Activated naive CD8-positive, alpha-beta T cell treated with anti-CD3 and anti-CD28 coated beads for 36 hours (primary cell): ENCODE measurements around the gene PNPLA7. TPM values are rescaled to one million over a fixed set of nuclear protein-coding genes. Genes with fewer than 3 reads are reported as not detected.
A peak's percentile ranks its signal among the peaks of the same experiment; 100 is the strongest.
"Not testable (repeated sequence)": the region's sequence is repeated elsewhere in the genome, so short reads cannot be mapped to it uniquely, and the experiment has no call there.

ENCODE experiments used
- DNase-seq: peaks from one replicate; pipeline ENCODE4 v3.0.0; 2021
- H3K27ac Mint-ChIP-seq: one replicate; pipeline ENCODE4 v1.8.0; 2022; ENCODE audit warnings: mild to moderate bottlenecking, moderate library complexity, mixed read lengths
- H3K27me3 Mint-ChIP-seq: one replicate; pipeline ENCODE4 v1.8.0; 2022; ENCODE audit warnings: mild to moderate bottlenecking, mixed read lengths
- H3K36me3 Mint-ChIP-seq: one replicate; pipeline ENCODE4 v1.8.0; 2021; ENCODE audit warnings: mild to moderate bottlenecking, mixed read lengths
- H3K4me1 Mint-ChIP-seq: one replicate; pipeline ENCODE4 v1.8.0; 2021; ENCODE audit warnings: mixed read lengths
- H3K4me3 Mint-ChIP-seq: one replicate; pipeline ENCODE4 v1.8.0; 2022; ENCODE audit warnings: mild to moderate bottlenecking, moderate library complexity, mixed read lengths
- H3K9me3 Mint-ChIP-seq: one replicate; pipeline ENCODE4 v1.8.0; 2022; ENCODE audit warnings: mixed read lengths
- total RNA-seq, 2 experiments: library from RNA; stranded (reverse); gene quantifications; one replicate each; pipeline ENCODE4 v1.2.3, GENCODE V29; 2021

Gene PNPLA7
- total RNA-seq, 2 experiments from 2014 or later = 2.5 to 2.9 TPM

DNA sequence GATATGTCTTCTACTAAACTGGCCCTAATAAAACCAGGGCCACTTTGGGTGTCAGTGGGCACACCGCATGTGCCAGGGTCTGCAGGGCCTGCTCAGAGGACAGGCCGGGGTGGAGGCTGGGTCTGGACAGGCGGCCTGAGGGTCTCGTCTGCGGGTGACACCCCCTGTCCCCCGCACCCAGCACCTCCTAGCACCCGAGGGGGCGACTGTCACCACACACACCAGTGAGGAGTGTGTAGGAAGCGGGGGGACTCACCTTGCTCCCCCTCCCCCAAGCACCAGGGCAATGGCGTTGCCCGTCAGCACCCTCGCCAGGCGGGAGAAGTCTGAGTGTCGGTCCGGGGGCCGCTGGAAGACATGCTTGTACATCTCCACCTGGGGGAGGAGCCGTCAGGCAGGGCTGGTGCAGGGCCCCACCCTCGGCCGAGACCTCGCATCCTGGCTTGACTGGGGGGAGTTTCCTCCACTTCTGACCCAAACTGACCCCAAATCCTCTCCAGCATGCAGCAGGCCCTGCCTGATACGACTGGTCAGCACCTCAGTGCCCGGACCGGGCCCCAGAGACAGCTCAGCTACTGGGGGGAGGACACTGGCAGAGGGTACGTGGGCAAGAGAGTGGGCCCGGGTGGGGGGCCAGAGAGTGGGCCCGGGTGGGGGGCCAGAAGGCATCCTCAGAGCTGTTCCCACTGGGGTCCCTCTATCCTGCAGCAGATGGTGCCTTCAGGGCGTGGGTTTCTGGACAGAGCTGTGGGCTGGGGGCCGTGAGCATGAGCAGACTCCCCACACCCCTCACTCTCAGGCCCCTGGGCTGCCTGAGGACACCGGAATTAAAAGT is 72.2 kb downstream of the PNPLA7 start:
- Mint-ChIP-seq H3K27ac (no peak overlapping the region), H3K36me3 (peaks cover 14% of the 10 kb centered on the region), H3K4me1 (no peaks in the 10 kb centered on the region), H3K4me3 (no peak overlapping the region), H3K27me3 (no peaks in the 10 kb centered on the region), H3K9me3 (peaks cover 21% of the 10 kb centered on the region)
- no peak for DNase-seq

- DNase-seq = no peak
- Mint-ChIP-seq H3K27me3 (no peaks in the 10 kb centered on the region), H3K36me3 (peaks cover 19% of the 10 kb centered on the region), H3K9me3 (peaks cover 24% of the 10 kb centered on the region), H3K27ac (no peak overlapping the region), H3K4me3 (no peak overlapping the region), H3K4me1 (no peaks in the 10 kb centered on the region)
Measured at GRCh38 chr9:137476856-137477255, 73.3 kb downstream of the PNPLA7 start.

- Mint-ChIP-seq H3K9me3 (peaks cover 24% of the 10 kb centered on the region), H3K27me3 (no peaks in the 10 kb centered on the region), H3K27ac (no peak overlapping the region), H3K4me1 (peaks cover 3% of the 10 kb centered on the region), H3K4me3 (no peak overlapping the region), H3K36me3 (peaks cover 22% of the 10 kb centered on the region)
- no peak for DNase-seq
Measured at GRCh38 chr9:137475666-137476065, 74.5 kb downstream of the PNPLA7 start.

- no peak for DNase-seq
- Mint-ChIP-seq H3K27me3 (peaks cover 5% of the 10 kb centered on the region), H3K36me3 (peaks cover 22% of the 10 kb centered on the region), H3K4me1 (peaks cover 6% of the 10 kb centered on the region), H3K27ac (no peak overlapping the region), H3K4me3 (no peak overlapping the region), H3K9me3 (peaks cover 24% of the 10 kb centered on the region)
Measured at GRCh38 chr9:137474271-137474670, 75.9 kb downstream of the PNPLA7 start.

GRCh38 chr9:137470785-137471184 is 79.4 kb downstream of the PNPLA7 start:
- peaks cover 22% of the 10 kb centered on the region for H3K36me3 Mint-ChIP-seq
- H3K9me3 Mint-ChIP-seq = peaks cover 19% of the 10 kb centered on the region
- no peak overlapping the region for H3K4me3 Mint-ChIP-seq
- peaks cover 9% of the 10 kb centered on the region for H3K27me3 Mint-ChIP-seq
- H3K4me1 Mint-ChIP-seq = peaks cover 6% of the 10 kb centered on the region
- peak; percentile 42 for DNase-seq
- no peak overlapping the region for H3K27ac Mint-ChIP-seq

GRCh38 chr9:137467896-137468295 is 82.3 kb downstream of the PNPLA7 start:
- no peak overlapping the region for H3K4me3 Mint-ChIP-seq
- H3K4me1 Mint-ChIP-seq = peaks cover 8% of the 10 kb centered on the region
- peaks cover 2% of the 10 kb centered on the region for H3K9me3 Mint-ChIP-seq
- peaks cover 9% of the 10 kb centered on the region for H3K27me3 Mint-ChIP-seq
- peaks cover 10% of the 10 kb centered on the region for H3K36me3 Mint-ChIP-seq
- no peak overlapping the region for H3K27ac Mint-ChIP-seq
- DNase-seq = no peak

DNA sequence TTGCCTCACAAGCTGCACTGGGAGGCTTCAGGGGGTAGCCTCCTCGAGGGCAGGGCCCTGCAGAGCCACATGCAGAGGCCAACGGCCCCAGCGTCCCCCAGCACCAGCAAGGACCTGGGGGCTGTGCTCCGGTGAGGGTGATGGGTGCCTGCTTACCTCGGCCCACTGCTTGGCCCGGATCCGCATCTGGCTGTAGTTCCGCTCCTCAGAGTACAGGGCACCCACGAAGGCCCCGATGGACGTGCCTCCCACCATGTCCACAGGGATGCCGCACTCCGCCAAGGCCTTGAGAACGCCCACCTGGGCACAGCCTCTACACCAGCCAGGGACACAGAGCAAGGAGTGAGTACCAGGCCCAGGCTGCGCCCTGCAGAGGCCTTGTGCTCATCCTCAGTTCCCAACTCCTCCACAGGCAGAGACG is 83.0 kb downstream of the PNPLA7 start:
- Mint-ChIP-seq H3K36me3 (peaks cover 8% of the 10 kb centered on the region), H3K27ac (no peak overlapping the region), H3K4me1 (peaks cover 10% of the 10 kb centered on the region), H3K27me3 (peaks cover 9% of the 10 kb centered on the region), H3K4me3 (no peak overlapping the region), H3K9me3 (no peaks in the 10 kb centered on the region)
- no peak for DNase-seq

DNA sequence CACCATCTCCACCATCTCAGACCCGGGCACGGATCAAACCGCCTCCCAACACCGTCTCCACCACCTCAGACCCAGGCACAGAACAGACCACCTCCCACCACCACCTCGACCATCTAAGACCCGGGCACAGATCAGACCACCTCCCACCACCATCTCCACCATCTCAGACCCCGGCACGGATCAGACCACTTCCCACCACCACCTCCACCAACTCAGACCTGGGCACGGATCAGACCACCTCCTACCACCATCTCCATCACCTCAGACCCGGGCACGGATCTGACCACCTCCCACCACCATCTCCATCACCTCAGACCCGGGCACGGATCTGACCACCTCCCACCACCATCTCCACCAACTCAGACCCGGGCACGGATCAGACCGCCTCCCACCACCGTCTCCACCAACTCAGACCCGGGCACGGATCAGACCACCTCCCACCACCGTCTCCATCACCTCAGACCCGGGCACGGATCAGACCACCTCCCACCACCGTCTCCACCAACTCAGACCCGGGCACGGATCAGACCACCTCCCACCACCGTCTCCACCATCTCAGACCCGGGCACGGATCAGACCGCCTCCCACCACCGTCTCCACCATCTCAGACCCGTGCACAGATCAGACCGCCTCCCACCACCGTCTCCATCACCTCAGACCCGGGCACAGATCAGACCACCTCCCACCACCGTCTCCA is 83.7 kb downstream of the PNPLA7 start:
- H3K4me1 Mint-ChIP-seq = peaks cover 12% of the 10 kb centered on the region
- H3K9me3 Mint-ChIP-seq, DNase-seq, H3K36me3 Mint-ChIP-seq, H3K27me3 Mint-ChIP-seq, H3K27ac Mint-ChIP-seq, H3K4me3 Mint-ChIP-seq: not testable (repeated sequence)

DNA sequence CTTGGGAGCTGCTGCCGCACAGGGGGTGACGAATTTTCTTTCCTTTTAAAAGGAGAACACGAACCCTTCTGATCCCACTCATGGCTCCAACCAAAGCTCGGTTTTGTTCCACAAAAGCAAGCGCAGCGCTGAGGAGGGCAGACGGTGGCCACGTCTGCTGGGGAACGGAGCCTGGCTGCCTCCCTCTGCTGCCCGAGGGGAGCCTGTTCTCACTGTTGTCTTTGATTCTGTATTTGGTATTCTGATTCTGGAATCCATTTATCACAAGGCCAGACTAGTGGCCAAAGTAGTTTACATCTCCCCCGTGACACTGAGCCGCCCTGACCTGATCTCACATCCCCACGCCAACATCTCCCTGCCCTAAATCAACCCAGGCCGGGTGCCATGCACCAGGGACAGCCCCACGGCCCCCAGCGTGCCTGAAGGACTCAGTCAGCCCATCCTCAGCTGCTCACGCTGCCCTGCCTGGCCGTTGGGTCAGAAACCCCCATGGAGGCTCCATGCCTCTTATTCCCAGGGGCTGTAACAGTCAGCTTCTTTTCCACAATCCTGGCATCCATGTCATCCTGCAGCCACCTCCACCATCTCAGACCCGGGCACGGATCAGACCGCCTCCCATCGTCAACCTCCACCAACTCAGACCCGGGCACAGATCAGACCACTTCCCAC is 84.3 kb downstream of the PNPLA7 start:
- no peak for DNase-seq
- H3K4me3 Mint-ChIP-seq = no peak overlapping the region
- no peak overlapping the region for H3K27ac Mint-ChIP-seq
- H3K36me3 Mint-ChIP-seq = peaks cover 4% of the 10 kb centered on the region
- peaks cover 11% of the 10 kb centered on the region for H3K4me1 Mint-ChIP-seq
- peaks cover 9% of the 10 kb centered on the region for H3K27me3 Mint-ChIP-seq
- H3K9me3 Mint-ChIP-seq = no peaks in the 10 kb centered on the region

GRCh38 chr9:137465000-137465719 is 85.0 kb downstream of the PNPLA7 start:
- no peak for DNase-seq
- Mint-ChIP-seq H3K36me3 (peaks cover 4% of the 10 kb centered on the region), H3K4me1 (peaks cover 7% of the 10 kb centered on the region), H3K27ac (no peak overlapping the region), H3K9me3 (no peaks in the 10 kb centered on the region), H3K4me3 (no peak overlapping the region), H3K27me3 (peaks cover 9% of the 10 kb centered on the region)

- no peaks in the 10 kb centered on the region for H3K9me3 Mint-ChIP-seq
- H3K4me3 Mint-ChIP-seq = no peak overlapping the region
- no peak for DNase-seq
- H3K4me1 Mint-ChIP-seq = peaks cover 9% of the 10 kb centered on the region
- peaks cover 4% of the 10 kb centered on the region for H3K36me3 Mint-ChIP-seq
- peaks cover 6% of the 10 kb centered on the region for H3K27me3 Mint-ChIP-seq
- no peak overlapping the region for H3K27ac Mint-ChIP-seq
Measured at GRCh38 chr9:137464291-137464999, 85.8 kb downstream of the PNPLA7 start.

- Mint-ChIP-seq H3K4me1 (peaks cover 9% of the 10 kb centered on the region), H3K36me3 (peaks cover 4% of the 10 kb centered on the region), H3K4me3 (no peak overlapping the region), H3K27ac (no peak overlapping the region), H3K9me3 (no peaks in the 10 kb centered on the region), H3K27me3 (peaks cover 1% of the 10 kb centered on the region)
- DNase-seq = no peak
Measured at GRCh38 chr9:137463931-137464290, 86.3 kb downstream of the PNPLA7 start.

DNA sequence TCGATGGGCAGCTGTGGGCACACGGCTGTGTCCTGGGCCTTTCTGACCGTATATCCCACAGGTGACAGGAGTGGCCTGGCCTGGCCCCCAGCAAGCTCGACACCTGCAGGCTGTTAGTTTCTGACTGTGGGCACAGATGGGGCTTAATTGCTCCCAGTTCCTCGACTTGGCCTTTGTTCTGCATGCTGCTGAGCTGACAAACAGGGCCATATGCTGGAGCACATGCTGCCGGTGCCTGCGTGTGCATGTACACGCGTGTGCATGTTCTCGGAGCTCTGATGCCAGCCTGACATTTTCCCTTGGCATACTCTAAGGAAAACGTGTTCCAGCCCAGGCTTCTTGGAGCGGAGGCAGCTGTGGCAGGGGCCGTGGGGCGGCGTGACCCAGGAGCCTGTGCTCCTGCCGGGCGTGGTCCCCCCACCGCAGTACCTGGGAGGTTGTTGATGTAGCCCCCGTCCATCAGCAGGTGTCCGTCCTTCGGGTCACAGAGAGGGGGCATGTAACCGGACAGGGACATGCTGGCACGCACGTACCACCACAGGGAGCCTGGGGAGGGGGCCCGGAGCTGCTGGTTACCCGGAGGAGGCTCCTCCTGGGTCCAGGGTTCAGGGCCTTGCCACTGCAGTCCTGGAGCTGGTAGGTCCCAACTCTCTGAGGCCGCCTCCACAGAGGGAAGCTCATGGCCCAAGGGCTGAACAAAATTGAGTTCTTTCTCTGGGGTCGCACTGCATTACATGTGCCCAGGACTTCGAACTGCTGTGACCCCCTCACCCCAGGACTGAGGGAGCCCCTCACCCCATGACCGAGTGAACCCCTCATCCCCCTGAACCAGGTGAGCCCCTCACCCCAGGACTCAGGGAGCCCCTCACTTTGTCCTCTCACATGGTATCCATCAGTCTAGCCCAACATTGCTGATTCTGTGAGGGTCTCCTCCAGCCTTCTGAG is 86.9 kb downstream of the PNPLA7 start:
- peaks cover 9% of the 10 kb centered on the region for H3K4me1 Mint-ChIP-seq
- H3K27me3 Mint-ChIP-seq = no peaks in the 10 kb centered on the region
- no peak overlapping the region for H3K27ac Mint-ChIP-seq
- H3K36me3 Mint-ChIP-seq = peaks cover 4% of the 10 kb centered on the region
- H3K9me3 Mint-ChIP-seq = no peaks in the 10 kb centered on the region
- no peak for DNase-seq
- peak overlapping the region; percentile 82 for H3K4me3 Mint-ChIP-seq
